GM23338 (cell line): ENCODE data around the gene SEMA6C. TPM values are rescaled to one million over a fixed set of nuclear protein-coding genes. Genes with fewer than 3 reads are reported as not detected.

Source experiments
- ATAC-seq: fragments of 200-7000 bp; cut with Tn5 transposase; 3 replicates; pipeline ENCODE4 v1.9.1; 2020
- DNase-seq: peaks from one replicate; pipeline ENCODE4 v3.0.0-alpha.2; 2015; ENCODE audit warnings: low spot score
- H2AFZ ChIP-seq: fragments of 200-600 bp; sonication (generic); 2 replicates; pipeline ENCODE4 v1.8.0; 2016; ENCODE audit warnings: antibody characterized with exemption, mild to moderate bottlenecking, moderate library complexity
- H3F3A ChIP-seq: fragments of 200-600 bp; sonication (generic); replicated peaks from 2 replicates; pipeline ENCODE4 v1.8.0; 2017; ENCODE audit warnings: antibody characterized with exemption, mixed run types, low read depth
- H3K27ac ChIP-seq: fragments of 200-600 bp; sonication (generic); 2 replicates; pipeline ENCODE4 v1.6.1; 2016; ENCODE audit warnings: low read depth
- H3K27me3 ChIP-seq: fragments of 200-600 bp; sonication (generic); 2 replicates; pipeline ENCODE4 v1.8.0; 2016; ENCODE audit warnings: mild to moderate bottlenecking, mixed run types, moderate library complexity; ENCODE audit not compliant: insufficient read depth
- H3K36me3 ChIP-seq: fragments of 200-600 bp; sonication (generic); 2 replicates; pipeline ENCODE4 v1.8.0; 2016; ENCODE audit warnings: mild to moderate bottlenecking; ENCODE audit not compliant: insufficient read depth
- H3K4me1 ChIP-seq: fragments of 200-600 bp; sonication (generic); 2 replicates; pipeline ENCODE4 v1.8.0; 2016; ENCODE audit warnings: mild to moderate bottlenecking, moderate library complexity; ENCODE audit not compliant: insufficient read depth
- H3K4me2 ChIP-seq: fragments of 200-600 bp; sonication (generic); 2 replicates; pipeline ENCODE4 v1.7.1; 2017; ENCODE audit warnings: mixed run types
- H3K4me3 ChIP-seq: fragments of 200-600 bp; sonication (generic); 2 replicates; pipeline ENCODE4 v1.6.1; 2016; ENCODE audit warnings: mixed run types
- H3K79me2 ChIP-seq: fragments of 200-600 bp; sonication (generic); replicated peaks from 2 replicates; pipeline ENCODE4 v1.8.0; 2017; ENCODE audit warnings: mild to moderate bottlenecking; ENCODE audit not compliant: insufficient read depth
- H3K9me2 ChIP-seq: fragments of 200-600 bp; sonication (generic); 2 replicates; pipeline ENCODE4 v1.8.0; 2017; ENCODE audit not compliant: insufficient read depth
- H4K20me1 ChIP-seq: fragments of 200-600 bp; sonication (generic); replicated peaks from 2 replicates; pipeline ENCODE4 v1.8.0; 2017; ENCODE audit warnings: mild to moderate bottlenecking; ENCODE audit not compliant: insufficient read depth
- H3K27ac Mint-ChIP-seq: 2 replicates; pipeline ENCODE4 v1.8.0; 2020; ENCODE audit warnings: inconsistent platforms, mild to moderate bottlenecking, moderate library complexity, mixed read lengths
- H3K27me3 Mint-ChIP-seq: 3 replicates; pipeline ENCODE4 v1.8.0; 2022; ENCODE audit warnings: low read depth, mild to moderate bottlenecking, moderate library complexity, mixed read lengths, inconsistent platforms; ENCODE audit not compliant: insufficient read depth, poor library complexity
- H3K36me3 Mint-ChIP-seq: 3 replicates; pipeline ENCODE4 v1.8.0; 2021; ENCODE audit warnings: low read depth, mild to moderate bottlenecking, inconsistent platforms, moderate library complexity, mixed read lengths
- H3K4me1 Mint-ChIP-seq: 3 replicates; pipeline ENCODE4 v1.8.0; 2020; ENCODE audit warnings: mild to moderate bottlenecking, inconsistent platforms, mixed read lengths
- H3K4me3 Mint-ChIP-seq: 3 replicates; pipeline ENCODE4 v1.8.0; 2021; ENCODE audit warnings: moderate library complexity, mild to moderate bottlenecking, inconsistent platforms, mixed read lengths
- H3K9me3 Mint-ChIP-seq: 3 replicates; pipeline ENCODE4 v1.8.0; 2020; ENCODE audit warnings: moderate library complexity, mild to moderate bottlenecking, inconsistent platforms, mixed read lengths
- CTCF ChIP-seq, 2 experiments: fragments of 200-600 bp in 1 of 2; sonication (generic) in 1 of 2; conservative IDR thresholded peaks; 2 replicates each; pipeline versions ENCODE4 v1.5.1 to v1.6.1; 2016 to 2017; ENCODE audit warnings: antibody characterized with exemption in 2 of 2, low read depth in 2 of 2, mild to moderate bottlenecking in 2 of 2, moderate library complexity in 1 of 2
- ETS1 ChIP-seq: IDR thresholded peaks from 2 replicates; pipeline ENCODE4 v1.6.1; 2016; ENCODE audit warnings: antibody characterized with exemption
- EZH2 ChIP-seq: fragments of 200-600 bp; sonication (generic); IDR thresholded peaks from one replicate; pipeline ENCODE4 v1.8.0; 2017; ENCODE audit warnings: antibody characterized with exemption, mild to moderate bottlenecking, low read depth; ENCODE audit not compliant: unreplicated experiment
- NANOG ChIP-seq: IDR thresholded peaks from 2 replicates; pipeline ENCODE4 v1.6.1; 2016; ENCODE audit warnings: antibody characterized with exemption, borderline replicate concordance
- POLR2AphosphoS5 ChIP-seq: IDR thresholded peaks from 2 replicates; pipeline ENCODE4 v1.6.1; 2016; ENCODE audit warnings: antibody characterized with exemption, low read depth
- STAT1 ChIP-seq: IDR thresholded peaks from one replicate; pipeline ENCODE4 v1.6.1; 2016; ENCODE audit warnings: antibody characterized with exemption; ENCODE audit not compliant: unreplicated experiment
- ZNF331 ChIP-seq: fragments of 250-450 bp; sonication (Bioruptor Pico); IDR thresholded peaks from 2 replicates; pipeline ENCODE4 v1.5.0; 2020; ENCODE audit warnings: low read depth, mild to moderate bottlenecking, moderate library complexity
- ZNF462 ChIP-seq: fragments of 250-450 bp; sonication (Bioruptor Pico); IDR thresholded peaks from 2 replicates; pipeline ENCODE4 v1.5.0; 2020; ENCODE audit warnings: mild to moderate bottlenecking, moderate library complexity
- polyA plus RNA-seq: library from polyadenylated mRNA; unstranded; fragments of >200 nt; fragmentation: Nextera tagmentation; extraction: Ambion mirVana; gene quantifications from 2 replicates; pipeline ENCODE4 v1.2.1, GENCODE V29; 2016
- total RNA-seq: library from RNA; depleted of rRNA; stranded (reverse); fragments of >200 nt; shearing (Covaris generic); gene quantifications from 2 replicates; pipeline ENCODE4 v1.2.3, GENCODE V29; 2014

Gene SEMA6C
- total and polyA plus RNA-seq, 2 experiments from 2014 or later, result 6.2 to 12.3 TPM

DNA sequence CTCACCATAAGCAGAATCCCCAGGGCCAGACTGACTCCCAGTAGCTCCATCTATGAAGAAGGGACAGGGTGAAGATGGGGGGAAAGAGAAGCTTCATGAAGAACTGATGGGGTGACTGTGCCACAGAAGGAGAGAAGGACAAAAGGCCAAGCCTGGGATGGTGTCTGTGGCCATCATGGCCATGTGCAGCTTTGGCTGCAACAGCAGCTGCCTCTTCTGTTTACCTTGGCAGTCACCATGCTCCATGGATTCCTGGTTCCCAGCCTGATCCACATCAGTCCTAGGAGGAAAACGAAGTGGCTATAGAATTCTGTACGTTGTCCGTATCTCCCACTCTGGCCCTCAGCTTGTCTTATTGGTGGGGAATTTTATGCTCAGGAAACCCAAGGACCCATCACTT, 12.0 kb downstream of the SEMA6C start (continued):
- TF ChIP-seq ZNF462, result no peak
- no peak for TF ChIP-seq ZNF331 (CRISPR knock-in tag)

GRCh38 chr1:151133018-151133806, 13.2 kb downstream of the SEMA6C start:
- peak overlapping the region; percentile 88 for H3K4me3 ChIP-seq
- no peak for TF ChIP-seq ZNF331 (CRISPR knock-in tag)
- TF ChIP-seq EZH2, result no peak
- peak in 1 of 2 experiments; percentile 34; a peak in 2 of 4 replicates for TF ChIP-seq CTCF (conservative IDR thresholded peaks at IDR 0.05; ENCODE audit: low read depth in 2 of 2)
- no peak for TF ChIP-seq ETS1
- no peak for TF ChIP-seq POLR2AphosphoS5
- no peak for TF ChIP-seq STAT1
- TF ChIP-seq NANOG, result no peak
- peaks cover 4% of the 10 kb centered on the region; the same call in 1 of the 2 replicates for H3F3A ChIP-seq
- H3K27me3 Mint-ChIP-seq, result peaks cover 39% of the 10 kb centered on the region
- H2AFZ ChIP-seq, result 0 out of 2 replicates have a peak overlapping the region, but pooled peaks have one; percentile 23
- no peaks in the 10 kb centered on the region for H3K36me3 ChIP-seq
- ATAC-seq, result peak; percentile 28
- peaks cover 18% of the 10 kb centered on the region for H3K4me1 Mint-ChIP-seq
- H4K20me1 ChIP-seq, result no peaks in the 10 kb centered on the region; the same call in 1 of the 2 replicates
- peak overlapping the region; percentile 59; the same call in 2 of the 3 replicates for H3K4me3 Mint-ChIP-seq
- no peak overlapping the region for H3K27ac Mint-ChIP-seq
- H3K9me3 Mint-ChIP-seq, result no peaks in the 10 kb centered on the region
- peak; percentile 71 for DNase-seq
- no peak overlapping the region for H3K27ac ChIP-seq
- no peaks in the 10 kb centered on the region for H3K79me2 ChIP-seq
- peaks cover 34% of the 10 kb centered on the region for H3K36me3 Mint-ChIP-seq
- H3K9me2 ChIP-seq, result no peaks in the 10 kb centered on the region
- H3K4me1 ChIP-seq, result peaks cover 15% of the 10 kb centered on the region; the same call in 1 of the 2 replicates
- peak overlapping the region; percentile 100 for H3K4me2 ChIP-seq
- peaks cover 38% of the 10 kb centered on the region for H3K27me3 ChIP-seq
